GM20431 (cell line): ENCODE results near the gene ERGIC2.

Experiments
- in situ Hi-C: fragments of 300-500 bp; cut with MseI, MboI; formaldehyde crosslinking; loops from one replicate; pipeline ENCODE4 v1.15.0; 2020; ENCODE audit warnings: low sequenced_read_pairs; ENCODE audit not compliant: unreplicated experiment

ERGIC2 gene

GRCh38 chr12:29382251-29382650 is 1.3 kb upstream of the ERGIC2 start:
- in situ Hi-C loops: no loop called here

GRCh38 chr12:29376118-29376517 is 4.9 kb downstream of the ERGIC2 start:
- in situ Hi-C loops: no loop called here

- in situ Hi-C loops: no loop called here
These were observed 6.1 kb downstream of the ERGIC2 start for GRCh38 chr12:29374913-29375312.

- in situ Hi-C loops: no loop called here
These were observed 7.0 kb downstream of the ERGIC2 start for GRCh38 chr12:29374012-29374411.

DNA sequence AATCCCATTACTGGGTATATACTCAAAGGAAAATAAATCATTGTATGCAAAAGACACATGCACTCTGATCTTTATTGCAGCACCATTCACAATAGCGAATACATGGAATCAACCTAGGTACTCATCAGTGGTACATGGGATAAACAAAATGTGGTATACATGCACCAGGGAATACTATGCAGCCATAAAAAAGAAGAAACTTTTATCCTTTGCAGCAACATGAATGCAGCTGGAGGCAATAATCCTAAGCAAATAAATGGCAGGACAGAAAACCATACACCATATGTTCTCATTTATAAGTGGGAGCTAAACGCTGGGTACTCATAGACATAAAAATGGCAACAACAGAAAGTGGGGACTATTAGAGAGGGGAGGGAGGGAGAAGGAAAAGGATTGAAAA is 15.9 kb downstream of the ERGIC2 start:
- in situ Hi-C loops: no loop called here

- in situ Hi-C loops: no loop called here
These were observed 26.0 kb downstream of the ERGIC2 start for GRCh38 chr12:29354954-29355353.

GRCh38 chr12:29350080-29350479 is 30.9 kb downstream of the ERGIC2 start:
- in situ Hi-C loops: no loop called here

DNA sequence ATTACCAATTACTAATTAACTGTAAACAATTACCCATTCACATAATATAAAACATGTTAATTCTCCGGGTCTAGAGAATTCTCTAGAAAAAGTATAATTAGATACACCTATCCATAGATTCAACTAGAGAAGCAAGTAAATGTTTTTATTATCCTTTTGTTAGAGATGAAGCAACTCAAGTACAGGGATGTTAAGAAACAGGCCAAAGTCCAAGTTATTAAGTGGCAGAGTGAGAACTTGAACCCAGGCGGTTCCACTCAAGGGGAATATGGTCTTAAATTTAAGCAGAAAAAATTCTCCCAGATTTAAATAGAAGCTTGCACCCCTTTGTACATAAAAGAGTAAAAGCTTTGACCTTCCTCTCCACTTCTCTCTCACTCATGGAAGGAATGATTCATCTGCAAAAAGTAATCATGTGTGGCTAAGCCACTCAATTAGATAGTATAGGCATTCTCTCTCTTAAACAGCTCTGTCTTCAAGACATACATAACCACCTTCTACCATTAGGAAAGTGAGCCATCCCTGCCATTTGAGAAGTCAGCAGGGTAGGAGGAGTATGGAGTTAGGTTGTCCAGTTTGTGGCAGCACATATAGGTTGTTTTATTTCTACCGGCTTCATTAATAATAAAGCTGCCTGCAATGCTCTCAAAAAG is 34.1 kb downstream of the ERGIC2 start:
- in situ Hi-C loops: no loop called here

DNA sequence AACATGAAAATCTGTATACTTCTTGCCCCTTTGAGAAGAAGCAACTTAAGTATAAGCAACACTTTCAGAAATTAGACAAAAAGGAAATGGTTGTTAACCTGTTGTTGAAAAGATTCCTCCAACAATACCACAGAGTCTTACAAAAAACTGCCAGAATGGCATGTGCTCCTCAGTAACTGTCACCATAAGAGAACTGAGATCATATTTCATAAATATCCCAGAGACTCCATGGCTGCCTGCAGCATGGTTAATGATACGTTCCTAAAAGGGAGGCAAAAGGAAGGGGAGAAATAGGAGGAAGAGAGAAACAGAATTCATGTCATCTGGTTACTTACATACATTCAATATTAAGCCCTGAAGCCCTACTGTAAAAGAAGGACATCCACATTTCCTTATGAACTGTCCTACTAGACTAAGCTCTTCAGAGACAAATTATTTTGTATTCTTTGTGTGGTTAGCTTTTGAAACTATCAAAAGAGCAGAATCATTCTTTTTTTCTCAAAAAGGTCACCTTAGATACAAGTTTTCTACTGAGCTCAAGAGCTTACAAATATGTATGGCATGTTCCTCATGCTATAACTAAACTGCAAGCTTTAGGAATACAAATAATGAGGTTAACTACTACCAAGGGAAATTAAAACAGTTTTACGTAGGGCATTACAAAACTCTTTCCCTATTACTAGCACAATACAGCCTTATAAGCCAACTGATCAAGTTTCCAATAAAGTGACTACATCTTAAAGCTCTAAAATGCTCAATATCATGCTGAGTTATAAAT is 37.8 kb downstream of the ERGIC2 start:
- in situ Hi-C loops: no loop called here

DNA sequence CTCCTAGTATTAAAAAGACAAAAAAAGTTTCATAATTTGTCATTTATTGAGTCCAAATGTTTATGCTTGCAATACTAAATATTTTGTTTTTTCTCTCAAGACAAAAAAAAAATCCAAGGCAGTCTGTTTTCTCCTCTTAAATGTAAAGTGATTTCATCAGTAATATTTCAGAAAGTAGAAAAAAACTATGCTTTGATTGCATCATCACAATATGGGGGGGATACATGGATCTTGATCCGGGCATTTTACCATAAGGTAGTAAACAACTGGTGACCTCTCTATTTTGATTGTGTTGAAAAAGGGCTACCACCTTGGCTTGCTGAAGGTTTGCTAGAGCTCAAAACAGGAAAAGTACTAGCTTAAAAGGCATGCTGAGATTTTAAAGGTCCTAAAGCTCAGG is 43.6 kb downstream of the ERGIC2 start:
- in situ Hi-C loops: no loop called here

DNA sequence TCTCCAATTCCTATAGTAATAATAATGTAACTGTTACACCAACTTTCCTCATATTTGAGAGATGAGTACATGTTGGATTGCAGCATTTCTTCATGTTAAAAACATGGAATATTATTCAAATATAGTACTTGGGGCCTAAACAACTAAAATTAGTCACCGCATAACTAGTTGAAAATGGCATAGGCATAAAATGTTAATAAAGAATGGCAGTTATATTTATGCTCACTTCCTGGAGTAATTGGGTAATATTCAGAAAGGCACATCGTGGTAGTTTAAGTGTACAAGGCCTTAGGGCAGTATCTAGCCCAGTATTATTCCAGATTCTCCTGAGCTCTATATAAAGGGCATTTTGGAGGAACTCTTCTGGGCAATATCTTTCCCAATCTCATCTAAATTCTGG is 46.0 kb downstream of the ERGIC2 start:
- in situ Hi-C loops: no loop called here

- in situ Hi-C loops: no loop called here
These were observed 47.8 kb downstream of the ERGIC2 start for GRCh38 chr12:29333178-29333577.

DNA sequence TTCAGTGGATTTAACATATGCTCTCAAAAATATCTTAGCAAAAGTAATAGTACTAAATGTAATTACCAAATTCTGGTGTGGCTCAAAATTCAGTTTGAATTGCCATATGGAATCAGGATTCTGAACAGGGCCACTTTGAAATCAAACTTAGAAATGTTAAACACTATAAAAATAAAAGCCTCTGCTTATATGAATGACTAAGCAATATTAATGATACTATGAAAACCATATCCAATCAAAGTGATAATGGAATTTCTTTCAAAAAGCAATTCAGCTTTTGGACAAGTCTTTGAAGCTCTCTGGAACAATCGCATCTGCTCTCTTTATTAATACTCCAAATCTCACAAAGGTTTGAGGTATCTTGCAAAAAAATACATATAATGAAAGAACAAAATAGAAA is 51.6 kb downstream of the ERGIC2 start:
- in situ Hi-C loops: no loop called here

- in situ Hi-C loops: no loop called here
These were observed 58.8 kb downstream of the ERGIC2 start for GRCh38 chr12:29322157-29322556.

DNA sequence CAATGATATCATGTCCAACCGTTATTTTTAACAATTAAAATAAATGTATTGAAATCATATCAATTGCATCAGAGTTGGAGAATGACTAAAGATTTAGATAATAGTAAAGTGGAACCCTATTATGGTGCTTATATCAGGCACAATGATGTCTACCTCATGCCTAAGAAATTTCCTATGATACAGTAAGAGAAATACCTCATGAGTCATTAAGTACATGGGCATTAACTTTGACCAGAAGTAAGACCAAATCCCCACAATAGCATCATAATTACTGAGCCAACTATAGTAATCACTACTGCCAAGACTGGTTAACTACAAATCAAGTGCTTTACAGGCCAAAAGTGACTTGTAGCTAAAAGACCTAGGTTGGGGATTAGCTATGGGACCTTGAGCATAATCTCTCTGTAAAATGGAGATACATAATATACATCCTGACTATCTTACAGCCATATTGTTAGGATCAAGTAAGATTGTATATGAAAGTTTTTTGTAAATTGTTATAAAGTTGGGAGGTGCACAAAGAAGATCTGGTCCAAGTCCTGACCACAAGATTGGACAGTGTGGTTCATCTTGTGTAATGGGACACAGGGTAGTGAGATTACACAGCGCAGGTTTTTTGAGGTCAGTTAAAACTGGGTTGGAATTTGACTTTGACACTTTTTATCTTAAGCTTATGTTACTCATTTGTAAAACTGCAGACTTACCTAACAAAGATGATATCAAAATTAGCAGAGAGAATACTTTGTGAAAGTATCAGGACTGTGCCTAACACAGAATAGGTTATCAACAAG is 60.5 kb downstream of the ERGIC2 start:
- in situ Hi-C loops: no loop called here

GRCh38 chr12:29317556-29318363 is 63.2 kb downstream of the ERGIC2 start:
- in situ Hi-C loops: loop anchor here (10.0 kb wide), 1 partner anchor 233 kb away; no protein-coding TSS in a partner anchor

DNA sequence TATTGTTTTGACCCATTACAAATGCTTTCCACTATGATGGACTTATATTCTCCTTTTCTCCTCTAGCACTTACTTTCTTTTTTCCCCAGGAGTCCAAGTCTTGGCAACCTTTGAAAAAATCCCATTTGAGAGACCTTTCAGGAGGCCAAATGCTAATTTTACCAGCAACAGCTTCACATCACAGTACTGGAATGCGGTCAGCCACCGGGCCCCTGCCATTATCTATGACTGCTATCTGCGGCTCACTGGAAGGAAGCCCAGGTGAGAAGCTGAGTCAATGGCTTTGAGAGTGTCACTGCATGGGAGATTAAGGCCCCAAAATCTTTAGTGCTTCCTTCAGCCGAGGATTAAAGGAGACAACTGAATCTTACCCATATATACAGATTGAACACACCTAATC is 64.2 kb downstream of the ERGIC2 start:
- in situ Hi-C loops: loop anchor here (10.0 kb wide), 1 partner anchor 232 kb away; no protein-coding TSS in a partner anchor

DNA sequence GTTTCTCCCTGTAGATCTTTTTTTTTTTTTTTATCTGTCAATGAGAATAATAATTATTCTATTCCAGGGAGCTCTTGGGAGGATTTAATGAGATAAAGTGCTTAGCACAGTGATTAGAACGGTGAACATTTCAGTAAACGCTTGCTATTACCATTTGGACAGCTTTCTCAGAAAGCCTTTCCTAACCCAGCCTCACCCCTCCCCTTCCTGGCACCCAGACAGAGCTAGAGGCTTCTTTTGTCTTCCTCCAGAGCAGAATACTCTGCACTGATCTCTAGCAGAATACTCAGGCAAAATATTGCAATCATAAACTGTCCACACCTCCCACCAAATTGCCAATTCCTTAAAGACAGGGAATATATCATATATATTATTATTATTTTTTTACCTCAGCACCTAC is 66.6 kb downstream of the ERGIC2 start:
- in situ Hi-C loops: loop anchor here (10.0 kb wide), 1 partner anchor 230 kb away; no protein-coding TSS in a partner anchor

DNA sequence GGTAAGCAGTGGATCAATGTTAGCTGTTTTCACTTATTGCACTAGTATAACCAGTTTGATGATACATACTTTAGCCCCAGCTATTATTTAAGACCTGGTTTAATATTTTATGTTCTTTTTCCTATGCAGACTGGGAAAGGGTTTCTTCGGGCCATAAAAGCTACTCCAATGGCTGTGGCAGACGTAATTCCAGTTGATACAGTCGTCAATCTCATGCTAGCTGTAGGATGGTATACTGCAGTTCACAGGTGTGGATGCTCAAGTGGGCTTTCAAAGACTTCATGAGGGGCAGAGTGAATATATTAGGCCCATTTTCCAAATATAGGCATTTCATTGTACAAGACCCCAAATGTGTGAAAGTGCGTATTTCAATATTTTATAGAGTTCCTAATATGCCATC is 70.1 kb downstream of the ERGIC2 start:
- in situ Hi-C loops: loop anchor here (10.0 kb wide), 1 partner anchor 226 kb away; no protein-coding TSS in a partner anchor

DNA sequence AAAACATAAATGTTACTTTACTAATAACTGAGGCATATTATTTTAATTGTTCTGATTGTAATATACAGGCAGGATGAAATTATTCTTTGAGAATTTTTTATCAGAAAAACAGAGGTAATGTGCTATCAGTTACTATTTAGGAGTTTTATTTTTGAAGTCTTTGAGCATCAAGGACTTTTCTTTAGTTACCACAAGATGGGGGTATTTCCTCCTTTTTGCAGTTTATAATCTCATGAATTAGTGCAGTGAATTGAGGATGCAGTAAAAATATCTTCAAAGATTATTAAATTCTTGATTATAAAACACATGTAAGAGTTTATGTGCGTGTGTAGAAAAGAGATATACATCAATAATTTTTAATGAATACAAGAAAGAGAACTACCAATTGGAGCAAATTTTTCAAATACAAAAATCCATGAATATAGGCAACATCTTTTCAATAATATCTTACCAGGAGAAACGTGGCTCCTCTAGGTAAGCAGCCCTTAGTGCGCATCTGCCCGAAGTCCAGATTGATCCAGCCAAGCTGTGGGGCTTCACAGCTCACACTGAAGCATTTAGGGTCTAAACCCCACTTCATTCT is 71.6 kb downstream of the ERGIC2 start:
- in situ Hi-C loops: no loop called here
